Measurements from ENCODE around the gene MEPCE. TPM values are rescaled to one million over a fixed set of nuclear protein-coding genes. Genes with fewer than 3 reads are reported as not detected.

The MEPCE gene
- total and polyA plus RNA-seq, 10 donors: 31.4 to 82.2 (median 59.0) TPM

GRCh38 chr7:100413889-100414288 lies 15.7 kb upstream of the MEPCE start:
- 57 to 75% (median 74%) methylated on average over 1 of the region's 1 CpG for WGBS, 5 donors
- intact Hi-C loops (cut with DNase I; ENCODE audit: low total_unique reads): no loop called here
- no peak for DNase-seq
- Histone ChIP-seq H3K4me1 (peaks cover 0 to 24% (median 11%) of the 10 kb centered on the region in 6 donors), H3K9me3 (no peaks in the 10 kb centered on the region), H3K27me3 (replicated peaks in 1 of 7) (no peaks in the 10 kb centered on the region), H3K27ac (peak overlapping the region in 2 of 8 donors; percentile 28 to 53), H3K36me3 (no peaks in the 10 kb centered on the region), H3K4me3 (no peak overlapping the region)
- no peak for TF ChIP-seq POLR2A (IDR thresholded peaks at IDR 0.05)
- TF ChIP-seq CTCF (IDR thresholded peaks at IDR 0.05 in 8 of 11, conservative IDR thresholded peaks at IDR 0.05 in 3 of 11): no peak
- TF ChIP-seq POLR2AphosphoS5 (IDR thresholded peaks at IDR 0.05): no peak

GRCh38 chr7:100415448-100415847 lies 14.2 kb upstream of the MEPCE start:
- H3K4me3 ChIP-seq: no peak overlapping the region
- no peak for TF ChIP-seq POLR2AphosphoS5 (IDR thresholded peaks at IDR 0.05)
- TF ChIP-seq CTCF (IDR thresholded peaks at IDR 0.05 in 8 of 11, conservative IDR thresholded peaks at IDR 0.05 in 3 of 11): no peak
- no peak for TF ChIP-seq POLR2A (IDR thresholded peaks at IDR 0.05)
- H3K4me1 ChIP-seq: peaks cover 0 to 18% (median 11%) of the 10 kb centered on the region in 6 donors
- H3K27ac ChIP-seq: no peak overlapping the region
- intact Hi-C loops (cut with DNase I; ENCODE audit: low total_unique reads): no loop called here
- no peaks in the 10 kb centered on the region for H3K27me3 ChIP-seq (replicated peaks in 1 of 7)
- WGBS, 5 donors: 91 to 98% (median 94%) methylated on average over 5 of the region's 5 CpGs
- no peaks in the 10 kb centered on the region for H3K36me3 ChIP-seq
- DNase-seq: no peak
- H3K9me3 ChIP-seq: no peaks in the 10 kb centered on the region

GRCh38 chr7:100418930-100419659 lies 10.5 kb upstream of the MEPCE start:
- WGBS, 5 donors: 88 to 100% (median 96%) methylated on average over 1 of the region's 1 CpG
- H3K36me3 ChIP-seq: peaks cover 0 to 5% (median 0%) of the 10 kb centered on the region in 6 donors
- intact Hi-C loops (cut with DNase I; ENCODE audit: low total_unique reads): no loop called here
- H3K9me3 ChIP-seq: no peaks in the 10 kb centered on the region
- no peak overlapping the region for H3K27ac ChIP-seq
- H3K27me3 ChIP-seq (replicated peaks in 1 of 7): no peaks in the 10 kb centered on the region
- peaks cover 0 to 10% (median under 1%) of the 10 kb centered on the region in 6 donors for H3K4me1 ChIP-seq
- no peak for DNase-seq
- TF ChIP-seq POLR2AphosphoS5 (IDR thresholded peaks at IDR 0.05) (no peak), POLR2A (IDR thresholded peaks at IDR 0.05) (no peak), CTCF (IDR thresholded peaks at IDR 0.05 in 8 of 11, conservative IDR thresholded peaks at IDR 0.05 in 3 of 11) (no peak)
- H3K4me3 ChIP-seq: no peak overlapping the region

GRCh38 chr7:100419660-100420226 lies 9.9 kb upstream of the MEPCE start:
- intact Hi-C loops (cut with DNase I; ENCODE audit: low total_unique reads): no loop called here
- H3K27me3 ChIP-seq (replicated peaks in 1 of 7): no peaks in the 10 kb centered on the region

More at GRCh38 chr7:100419660-100420226, 9.9 kb upstream of the MEPCE start:
- Histone ChIP-seq H3K4me3 (no peak overlapping the region), H3K36me3 (peaks cover 0 to 5% (median 0%) of the 10 kb centered on the region in 6 donors), H3K4me1 (peaks cover 0 to 10% (median 0%) of the 10 kb centered on the region in 6 donors), H3K27ac (no peak overlapping the region), H3K9me3 (no peaks in the 10 kb centered on the region)
- TF ChIP-seq CTCF (IDR thresholded peaks at IDR 0.05 in 8 of 11, conservative IDR thresholded peaks at IDR 0.05 in 3 of 11) (no peak), POLR2A (IDR thresholded peaks at IDR 0.05) (no peak), POLR2AphosphoS5 (IDR thresholded peaks at IDR 0.05) (no peak)
- 69 to 84% (median 74%) methylated on average over 1 of the region's 1 CpG for WGBS, 5 donors
- no peak for DNase-seq

Measured in spleen (tissue), 11 donors.